HG03342 (cell line): Measurements from ENCODE around the gene FGF1.
A peak's percentile ranks its signal among the peaks of the same experiment; 100 is the strongest.

Experiments used
- ATAC-seq: cut with Tn5 transposase; IDR thresholded peaks from one replicate; pipeline ENCODE4 v1.9.1; 2021; ENCODE audit warnings: mild to moderate bottlenecking, moderate library complexity; ENCODE audit not compliant: unreplicated experiment

FGF1 gene

DNA sequence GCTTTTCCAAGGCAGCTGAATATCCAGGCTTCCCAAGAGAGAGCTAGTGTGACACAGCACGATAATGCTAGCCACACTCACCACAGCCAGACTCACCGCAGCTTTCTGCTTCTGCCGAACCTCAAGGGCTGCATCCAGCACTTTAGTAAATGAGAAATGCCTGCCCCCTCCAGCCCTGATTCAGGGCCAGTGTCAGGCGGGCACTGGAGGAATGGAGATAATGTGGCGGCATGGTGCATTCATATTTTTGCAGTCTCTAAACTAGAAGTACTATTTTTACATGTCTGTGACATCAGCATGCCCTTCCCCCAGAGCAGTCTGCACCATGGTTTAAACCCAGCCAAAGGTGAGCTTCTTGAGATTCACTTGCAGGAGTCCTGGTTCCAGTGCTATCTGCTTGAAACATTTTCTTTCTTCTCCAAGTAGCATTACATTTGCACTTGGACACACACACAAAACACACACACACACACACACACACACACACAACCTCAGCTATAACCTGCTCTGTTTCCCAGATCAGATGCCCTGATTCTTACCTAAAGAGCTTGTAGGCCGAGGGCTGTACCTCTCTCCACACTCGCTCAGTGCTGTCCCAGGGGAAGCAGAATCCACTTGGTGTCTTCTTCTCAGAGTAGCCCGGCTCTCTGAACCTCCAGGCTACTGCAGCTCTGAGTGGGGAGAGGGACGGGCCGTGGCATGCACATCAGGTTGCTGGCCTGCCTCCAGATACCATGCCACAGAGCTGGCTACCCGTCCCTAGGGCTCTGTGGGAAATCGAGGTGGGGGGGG lies at the start of gene FGF1:
TSS of gene FGF1 (minus strand) at position 673 of the 792 bp plus-strand sequence. CDS start 71,963 bp downstream, outside the sequence.
- no peak for ATAC-seq

DNA sequence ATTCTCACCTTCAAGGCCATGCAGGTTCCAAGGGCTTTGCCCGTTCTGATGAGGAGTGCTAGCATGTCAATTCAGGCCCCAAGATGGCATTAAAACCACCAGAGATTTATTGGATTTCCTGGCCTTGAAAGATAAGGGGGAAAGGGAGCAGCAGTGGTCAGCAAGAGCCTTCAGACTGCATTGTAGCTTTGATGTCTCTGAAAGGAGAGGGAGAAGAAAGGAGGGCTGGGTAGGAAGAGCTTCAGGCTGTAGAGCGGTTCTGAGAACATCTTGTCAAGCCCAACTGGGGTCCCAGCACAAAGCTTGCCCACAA lies 41.8 kb upstream of the FGF1 start:
- no peak for ATAC-seq

- peak; percentile 70 for ATAC-seq
These were observed 40.4 kb upstream of the FGF1 start for GRCh38 chr5:142726188-142726731.

DNA sequence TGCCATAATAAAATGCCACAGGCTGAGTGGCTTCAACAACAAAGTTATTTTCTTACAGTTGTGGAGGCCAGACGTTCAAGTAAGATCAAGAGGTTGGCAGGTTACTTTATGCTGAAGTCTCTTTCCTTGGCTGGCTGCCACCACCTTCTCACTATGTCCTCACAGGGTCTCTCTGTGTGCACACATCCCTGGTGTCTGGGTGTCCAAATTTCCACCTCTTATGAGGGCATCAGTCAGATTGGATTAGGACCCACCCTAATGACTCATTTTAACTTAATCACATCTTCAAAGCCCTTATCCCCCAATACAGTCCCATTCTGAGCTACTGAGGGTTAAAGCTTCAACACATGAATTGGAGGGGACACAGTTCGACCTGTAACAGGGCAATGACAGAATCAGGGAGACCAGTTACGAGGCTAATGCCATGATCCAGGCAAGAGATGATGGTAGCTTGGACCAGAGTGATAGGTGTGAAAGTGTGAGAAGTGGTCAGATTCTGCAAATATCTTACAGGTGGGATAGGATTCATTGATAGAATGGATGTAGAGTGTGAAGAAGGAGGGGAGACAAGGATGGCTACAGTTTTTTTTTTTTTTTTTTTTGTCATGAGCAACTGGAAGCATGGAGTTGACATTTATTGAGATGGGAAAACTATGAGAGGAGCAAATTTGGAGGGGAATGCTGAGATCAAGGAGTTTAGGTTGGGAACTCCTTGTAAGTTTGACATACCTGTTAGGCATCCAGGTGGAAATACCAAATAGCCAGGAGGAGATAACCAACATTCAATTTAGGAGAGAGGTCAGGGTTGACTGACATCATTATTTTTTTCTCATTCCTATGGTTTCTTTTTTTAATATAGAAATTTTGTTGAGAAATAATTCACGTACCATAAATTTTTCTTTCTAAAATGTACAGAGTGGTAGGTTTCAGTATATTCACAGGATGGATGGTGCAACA lies 39.6 kb upstream of the FGF1 start:
- no peak for ATAC-seq

DNA sequence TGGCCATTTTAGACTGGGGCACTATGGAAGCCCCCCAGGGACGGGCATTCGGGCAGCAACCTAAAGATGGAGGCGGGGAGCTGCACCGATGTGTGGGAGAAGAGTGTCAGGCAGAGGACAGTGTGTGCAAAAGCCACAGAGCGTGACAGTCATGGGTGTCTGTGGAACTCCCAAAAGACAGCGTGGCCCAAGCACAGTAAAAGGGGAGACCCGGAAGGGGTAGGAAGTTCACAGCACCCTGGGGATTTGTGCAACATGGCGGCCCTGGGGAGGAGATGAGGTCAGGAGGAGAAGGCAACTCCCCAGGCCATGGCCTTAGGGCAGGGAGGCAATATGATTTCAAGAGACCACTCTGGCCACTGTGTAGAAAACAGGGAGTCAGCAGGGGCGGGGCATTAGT lies 38.9 kb upstream of the FGF1 start:
- no peak for ATAC-seq

GRCh38 chr5:142722896-142723295 lies 37.0 kb upstream of the FGF1 start:
- no peak for ATAC-seq

- ATAC-seq: no peak
These were observed 36.3 kb upstream of the FGF1 start for GRCh38 chr5:142722146-142722545.

- no peak for ATAC-seq
These were observed 34.9 kb upstream of the FGF1 start for GRCh38 chr5:142720641-142721271.

GRCh38 chr5:142719836-142720370 lies 34.0 kb upstream of the FGF1 start:
- no peak for ATAC-seq

GRCh38 chr5:142717582-142718215 lies 31.8 kb upstream of the FGF1 start:
- ATAC-seq: no peak

- peak; percentile 47 for ATAC-seq
These were observed 31.1 kb upstream of the FGF1 start for GRCh38 chr5:142716963-142717362.

DNA sequence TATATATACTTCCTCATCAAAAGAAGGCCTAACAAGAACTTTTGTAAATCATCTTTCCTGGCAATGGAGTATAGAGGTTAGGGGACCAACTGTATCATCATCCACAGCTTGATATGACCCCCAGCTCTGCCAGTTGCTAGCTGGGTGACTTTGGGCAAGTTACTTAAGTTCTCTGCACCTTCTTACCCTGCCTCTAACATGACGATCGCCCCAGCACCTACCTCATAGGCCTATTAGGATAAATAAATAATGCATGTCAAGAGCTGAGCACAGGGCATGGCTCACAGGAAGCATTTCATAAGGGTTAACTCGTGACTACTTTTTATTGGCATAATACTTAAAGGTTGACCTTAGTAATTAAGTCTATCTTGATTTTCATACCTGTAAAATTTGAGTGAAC lies 29.4 kb upstream of the FGF1 start:
- no peak for ATAC-seq

GRCh38 chr5:142713121-142713706 lies 27.3 kb upstream of the FGF1 start:
- peak; percentile 97 for ATAC-seq

- ATAC-seq: no peak
These were observed 17.3 kb upstream of the FGF1 start for GRCh38 chr5:142703153-142703552.

DNA sequence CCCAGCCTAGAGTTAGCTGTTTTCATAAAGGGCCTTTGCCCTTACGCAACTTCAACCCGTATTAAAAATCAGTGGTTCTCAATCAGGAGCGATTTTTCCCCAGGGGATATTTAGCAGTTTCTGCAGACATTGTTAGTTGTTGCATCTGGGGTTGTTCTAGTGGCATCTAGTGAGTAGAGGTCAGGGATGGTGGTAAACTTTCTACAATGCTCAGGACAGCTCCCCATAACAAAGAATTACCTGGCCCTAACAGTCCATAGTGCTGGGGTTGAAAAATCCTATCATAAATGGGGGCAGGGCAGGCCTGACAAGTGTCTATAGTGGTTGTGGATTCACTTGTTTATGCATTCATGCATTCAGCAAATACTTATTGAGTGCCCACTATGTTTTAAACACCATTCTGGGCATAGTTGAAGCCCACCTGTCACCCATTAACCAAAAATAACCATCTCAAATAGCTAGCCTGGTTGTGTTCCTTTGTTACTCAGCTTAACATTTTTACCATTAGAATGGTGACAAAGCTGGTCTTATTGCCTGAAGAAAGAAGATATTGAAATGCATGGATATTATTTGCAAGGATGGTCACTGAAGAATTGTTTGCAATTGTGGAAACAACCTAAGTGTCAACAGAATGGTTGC lies 15.9 kb upstream of the FGF1 start:
- ATAC-seq: no peak

GRCh38 chr5:142700566-142700965 lies 14.7 kb upstream of the FGF1 start:
- ATAC-seq: no peak

GRCh38 chr5:142699184-142699720 lies 13.4 kb upstream of the FGF1 start:
- peak; percentile 90 for ATAC-seq

DNA sequence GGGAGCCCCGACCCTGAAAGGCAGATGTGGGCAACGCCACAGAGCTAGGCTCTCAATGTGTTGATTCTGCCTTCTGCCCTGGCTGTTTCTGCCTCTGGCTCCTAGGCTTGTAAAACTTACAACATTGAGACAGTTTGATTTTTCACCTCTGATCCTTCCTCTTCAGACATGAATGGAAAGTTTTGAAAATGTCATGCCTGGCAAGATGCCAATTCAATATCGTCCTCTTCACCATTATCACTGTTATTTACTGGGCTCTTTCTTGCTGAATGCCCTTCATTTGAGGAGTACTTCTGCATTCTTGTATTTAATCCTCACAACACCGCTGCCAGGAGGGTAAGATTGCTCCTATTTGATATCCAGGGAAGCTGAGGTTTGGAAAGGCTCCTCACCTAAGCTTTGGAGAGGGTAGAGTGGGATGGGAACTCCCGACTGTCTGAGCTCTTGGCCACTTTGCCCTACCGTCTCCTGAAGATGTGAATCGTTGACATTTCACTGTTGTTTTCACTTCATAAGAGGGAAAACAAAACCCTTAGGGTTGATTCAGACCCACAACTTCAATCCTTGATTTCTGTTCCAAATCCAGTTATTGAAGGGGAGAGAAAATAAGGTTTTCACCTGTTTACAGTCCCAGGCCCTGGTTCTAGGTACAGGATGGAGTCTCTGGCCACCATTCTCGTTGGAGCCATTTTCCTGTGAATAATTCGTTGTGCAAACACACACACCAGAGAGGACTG lies 12.7 kb upstream of the FGF1 start:
- ATAC-seq: no peak
